Endometrial microvascular endothelial cells (primary cell): ENCODE data around the gene WIPF2. TPM values are rescaled to one million over a fixed set of nuclear protein-coding genes. Genes with fewer than 3 reads are reported as not detected.

Source experiments
- in situ Hi-C: cut with HindIII; loops from 2 replicates; pipeline ENCODE4 v1.10.0; 2017; ENCODE audit warnings: low sequenced_read_pairs, low pct_unique_long_range_greater_than_20kb; ENCODE audit errors: inconsistent ontology term
- total RNA-seq: library from RNA; depleted of rRNA; stranded (reverse); fragments of >200 nt; gene quantifications from one replicate; pipeline ENCODE4 v1.2.3, GENCODE V29; 2015; ENCODE audit errors: inconsistent ontology term

Gene WIPF2
- total RNA-seq, 1 donor from 2014 or later = 7.3 TPM

- in situ Hi-C loops = no loop called here
Measured at GRCh38 chr17:40309031-40309948, 90.2 kb downstream of the WIPF2 start, which contains the start of gene RARA. RARA (plus strand) TSS chr17:40309180; CDS start chr17:40331219, 22,039 bp downstream.

GRCh38 chr17:40309949-40310510 is 90.9 kb downstream of the WIPF2 start:
- in situ Hi-C loops = loop anchor here (10.0 kb wide), 1 partner anchor 55 kb away; the partner anchor contains the start of gene GJD3

GRCh38 chr17:40310882-40311391 is 91.8 kb downstream of the WIPF2 start:
- in situ Hi-C loops = loop anchor here (10.0 kb wide), 1 partner anchor 54 kb away; the partner anchor contains the start of gene GJD3

- in situ Hi-C loops = loop anchor here (10.0 kb wide), 1 partner anchor 53 kb away; the partner anchor contains the start of gene GJD3
Measured at GRCh38 chr17:40311575-40311974, 92.5 kb downstream of the WIPF2 start.

GRCh38 chr17:40312131-40312731 is 93.1 kb downstream of the WIPF2 start:
- in situ Hi-C loops = loop anchor here (10.0 kb wide), 1 partner anchor 53 kb away; the partner anchor contains the start of gene GJD3

- in situ Hi-C loops = loop anchor here (10.0 kb wide), 1 partner anchor 52 kb away; the partner anchor contains the start of gene GJD3
Measured at GRCh38 chr17:40312893-40313667, 94.0 kb downstream of the WIPF2 start.

GRCh38 chr17:40313668-40314583 is 94.8 kb downstream of the WIPF2 start:
- in situ Hi-C loops = loop anchor here (10.0 kb wide), 1 partner anchor 51 kb away; the partner anchor contains the start of gene GJD3

- in situ Hi-C loops = loop anchor here (10.0 kb wide), 1 partner anchor 50 kb away; the partner anchor contains the start of gene GJD3
Measured at GRCh38 chr17:40314584-40314956, 95.5 kb downstream of the WIPF2 start.

GRCh38 chr17:40315206-40315605 is 96.1 kb downstream of the WIPF2 start:
- in situ Hi-C loops = loop anchor here (10.0 kb wide), 1 partner anchor 50 kb away; the partner anchor contains the start of gene GJD3

- in situ Hi-C loops = loop anchor here (10.0 kb wide), 1 partner anchor 49 kb away; the partner anchor contains the start of gene GJD3
Measured at GRCh38 chr17:40315678-40316570, 96.8 kb downstream of the WIPF2 start.

- in situ Hi-C loops = loop anchor here (10.0 kb wide), 1 partner anchor 48 kb away; the partner anchor contains the start of gene GJD3
Measured at GRCh38 chr17:40316571-40317344, 97.7 kb downstream of the WIPF2 start.

GRCh38 chr17:40317345-40317873 is 98.3 kb downstream of the WIPF2 start:
- in situ Hi-C loops = loop anchor here (10.0 kb wide), 1 partner anchor 47 kb away; the partner anchor contains the start of gene GJD3

- in situ Hi-C loops = loop anchor here (10.0 kb wide), 1 partner anchor 47 kb away; the partner anchor contains the start of gene GJD3
Measured at GRCh38 chr17:40317880-40318829, 99.1 kb downstream of the WIPF2 start.

- in situ Hi-C loops = loop anchor here (10.0 kb wide), 1 partner anchor 46 kb away; the partner anchor contains the start of gene GJD3
Measured at GRCh38 chr17:40318830-40319391, 99.8 kb downstream of the WIPF2 start.
